B cell (primary cell): Measurements from ENCODE around the gene CCL3.

ENCODE experiments used
- CTCF ChIP-seq: fragments of 200-600 bp; IDR thresholded peaks from one replicate; pipeline ENCODE4 v1.8.0; 2022; ENCODE audit warnings: antibody characterized with exemption, mild to moderate bottlenecking
- EZH2 ChIP-seq: IDR thresholded peaks from 2 replicates; pipeline ENCODE4 v1.6.1; 2012; ENCODE audit warnings: borderline replicate concordance, low read depth, mild to moderate bottlenecking, moderate library complexity, low read length; ENCODE audit not compliant: insufficient read depth, poor library complexity, severe bottlenecking

- TF ChIP-seq CTCF (no peak), EZH2 (no peak)
These were observed 15.6 kb downstream of the CCL3 start for GRCh38 chr17:36074365-36074764.
